Thoracic aorta (tissue), 2 donors: ENCODE measurements around the gene SATB2. TPM values are rescaled to one million over a fixed set of nuclear protein-coding genes. Genes with fewer than 3 reads are reported as not detected.

Experiments
- ATAC-seq: fragments of 150-250 bp; one replicate; pipeline ENCODE4 v1.8.0; 2017; ENCODE audit warnings: low read depth; ENCODE audit not compliant: insufficient number of reproducible peaks, low FRiP score
- DNase-seq: peaks from one replicate; pipeline ENCODE4 v3.0.0-alpha.2; 2020; ENCODE audit warnings: low spot score
- H3K27ac ChIP-seq, 2 donors: fragments of 200-600 bp; sonication (generic); 1 replicate in 1 of 2; 2 replicates in 1 of 2; pipeline ENCODE4 v1.5.1; 2016; ENCODE audit warnings: mild to moderate bottlenecking in 2 of 2, moderate library complexity in 2 of 2
- H3K27me3 ChIP-seq: fragments of 200-600 bp; sonication (generic); replicated peaks from 2 replicates; pipeline ENCODE4 v1.6.0; 2016; ENCODE audit warnings: mild to moderate bottlenecking; ENCODE audit not compliant: insufficient read depth
- H3K36me3 ChIP-seq: fragments of 200-600 bp; sonication (generic); one replicate; pipeline ENCODE4 v1.5.1; 2016
- H3K4me1 ChIP-seq, 2 donors: fragments of 200-600 bp; sonication (generic); 1 replicate in 1 of 2; 2 replicates in 1 of 2; pipeline versions ENCODE4 v1.5.1 to v1.6.0; 2016; ENCODE audit warnings: low read depth in 2 of 2, mild to moderate bottlenecking in 1 of 2; ENCODE audit not compliant: control insufficient read depth in 1 of 2
- H3K4me3 ChIP-seq: fragments of 200-600 bp; sonication (generic); 2 replicates; pipeline ENCODE4 v1.5.1; 2016; ENCODE audit warnings: mild to moderate bottlenecking
- H3K9me3 ChIP-seq: fragments of 200-600 bp; sonication (generic); 2 replicates; pipeline ENCODE4 v1.5.1; 2016
- total RNA-seq, 2 donors: library from RNA; depleted of rRNA; stranded (reverse); fragments of >200 nt; gene quantifications; one replicate each; pipeline versions ENCODE4 v1.1.0 to v1.2.3, GENCODE V29; 2016
- TF ChIP-seq, protein P1 (sequence below): fragments of 200-600 bp; sonication (generic); IDR thresholded peaks from one replicate; pipeline ENCODE4 v1.5.1; 2019; ENCODE audit warnings: antibody characterized with exemption

SATB2 gene
- total RNA-seq, 2 donors from 2014 or later = 4.5 to 5.5 TPM

DNA sequence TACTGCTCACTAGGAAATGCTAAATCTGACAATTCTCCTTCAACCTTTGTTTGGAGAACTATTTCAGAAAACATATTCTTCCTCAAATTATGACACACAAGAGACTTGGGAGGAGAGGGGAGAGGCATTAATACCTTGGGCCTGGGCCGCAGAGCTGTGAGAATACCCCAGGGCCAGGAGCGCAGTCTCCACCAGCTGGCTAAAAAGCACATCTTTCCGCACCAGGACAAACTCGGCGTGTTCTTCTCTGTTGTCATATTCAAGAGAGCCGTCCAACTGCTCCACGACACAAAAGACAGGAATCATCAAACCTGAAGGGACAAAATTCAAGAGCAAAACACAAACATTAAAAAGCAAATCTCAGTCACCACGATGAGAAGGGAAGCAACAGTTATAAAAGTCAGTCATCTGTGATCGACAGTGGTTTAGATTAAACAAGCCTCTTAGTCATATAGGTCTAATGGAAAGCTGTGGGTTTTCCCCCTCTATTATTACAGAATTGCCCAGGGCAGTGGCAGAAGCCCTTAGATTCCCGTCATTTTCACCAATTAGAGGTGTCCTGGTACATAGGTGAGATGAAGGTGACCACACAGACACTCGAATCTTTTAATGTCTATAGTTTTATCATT is 24.4 kb downstream of the SATB2 start:
- Histone ChIP-seq H3K9me3 (no peaks in the 10 kb centered on the region), H3K36me3 (no peaks in the 10 kb centered on the region), H3K27ac (no peak overlapping the region), H3K4me3 (no peak overlapping the region), H3K4me1 (no peaks in the 10 kb centered on the region), H3K27me3 (no peaks in the 10 kb centered on the region)
- TF ChIP-seq, protein P1, sequence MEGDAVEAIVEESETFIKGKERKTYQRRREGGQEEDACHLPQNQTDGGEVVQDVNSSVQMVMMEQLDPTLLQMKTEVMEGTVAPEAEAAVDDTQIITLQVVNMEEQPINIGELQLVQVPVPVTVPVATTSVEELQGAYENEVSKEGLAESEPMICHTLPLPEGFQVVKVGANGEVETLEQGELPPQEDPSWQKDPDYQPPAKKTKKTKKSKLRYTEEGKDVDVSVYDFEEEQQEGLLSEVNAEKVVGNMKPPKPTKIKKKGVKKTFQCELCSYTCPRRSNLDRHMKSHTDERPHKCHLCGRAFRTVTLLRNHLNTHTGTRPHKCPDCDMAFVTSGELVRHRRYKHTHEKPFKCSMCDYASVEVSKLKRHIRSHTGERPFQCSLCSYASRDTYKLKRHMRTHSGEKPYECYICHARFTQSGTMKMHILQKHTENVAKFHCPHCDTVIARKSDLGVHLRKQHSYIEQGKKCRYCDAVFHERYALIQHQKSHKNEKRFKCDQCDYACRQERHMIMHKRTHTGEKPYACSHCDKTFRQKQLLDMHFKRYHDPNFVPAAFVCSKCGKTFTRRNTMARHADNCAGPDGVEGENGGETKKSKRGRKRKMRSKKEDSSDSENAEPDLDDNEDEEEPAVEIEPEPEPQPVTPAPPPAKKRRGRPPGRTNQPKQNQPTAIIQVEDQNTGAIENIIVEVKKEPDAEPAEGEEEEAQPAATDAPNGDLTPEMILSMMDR = no peak
- DNase-seq (no peak), ATAC-seq (no peak)

DNA sequence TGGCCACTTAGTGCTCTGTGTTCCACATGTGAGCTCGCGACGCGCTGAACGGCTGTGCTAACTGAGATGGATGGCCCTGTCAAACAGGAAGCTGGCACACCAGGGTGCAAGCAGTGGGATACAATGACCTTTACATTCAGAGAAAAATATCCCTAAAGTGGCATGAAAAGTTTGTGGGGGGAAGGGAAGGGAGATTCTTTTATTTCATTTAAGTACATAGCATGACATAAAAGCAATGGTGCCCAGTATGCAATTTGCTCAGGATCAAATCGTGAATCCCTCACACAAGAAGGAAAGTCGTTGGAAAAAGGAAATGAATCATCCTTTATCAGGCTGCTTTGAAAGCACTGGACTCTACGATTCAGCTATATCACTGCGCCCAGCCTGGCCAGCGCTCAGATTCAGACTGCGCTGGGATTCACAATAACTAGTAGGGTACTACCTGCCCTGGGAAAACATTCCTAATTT is 26.0 kb downstream of the SATB2 start:
- ATAC-seq = no peak
- DNase-seq = no peak
- Histone ChIP-seq H3K4me3 (no peak overlapping the region), H3K9me3 (no peaks in the 10 kb centered on the region), H3K4me1 (no peaks in the 10 kb centered on the region), H3K27ac (no peak overlapping the region), H3K27me3 (no peaks in the 10 kb centered on the region), H3K36me3 (no peaks in the 10 kb centered on the region)
- TF ChIP-seq, protein P1 = no peak

DNA sequence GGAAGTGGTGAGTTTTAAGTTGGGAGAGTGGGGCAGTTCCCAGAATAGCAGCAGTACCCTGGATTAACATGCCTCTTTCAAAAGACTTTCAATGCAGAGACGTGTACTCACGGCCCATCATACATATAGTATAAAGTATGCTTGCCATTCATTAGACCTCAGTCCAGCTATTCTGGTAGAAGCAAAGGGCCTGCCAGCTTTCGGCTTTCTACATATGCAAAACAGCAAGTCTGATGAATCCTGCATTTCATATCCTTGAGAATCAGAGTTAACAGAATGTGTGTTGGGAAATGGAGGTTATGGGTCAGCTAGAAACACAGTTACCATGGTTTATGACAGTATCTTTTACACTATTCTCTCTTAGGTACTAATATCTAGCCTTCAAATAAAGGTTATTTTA is 27.5 kb downstream of the SATB2 start:
- H3K27me3 ChIP-seq = no peaks in the 10 kb centered on the region

DNA sequence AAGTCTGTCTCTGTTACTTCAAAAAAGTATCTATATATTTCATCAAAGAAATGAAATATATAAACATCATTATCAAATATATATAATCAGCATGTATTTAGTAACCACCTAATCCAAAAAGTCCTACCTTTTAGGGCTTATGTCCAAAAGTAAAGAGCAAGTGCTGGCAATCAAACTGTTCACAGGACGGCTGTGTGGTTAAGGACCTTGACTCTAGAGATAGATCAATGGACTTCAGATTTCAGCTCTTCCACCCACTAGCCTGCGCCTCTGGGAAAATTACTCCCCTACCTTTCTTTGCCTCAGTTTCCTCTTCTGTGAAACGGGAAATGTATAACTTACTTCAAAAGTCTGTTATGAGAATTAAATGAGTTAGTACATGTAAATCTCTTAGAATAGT is 29.4 kb downstream of the SATB2 start:
- H3K27me3 ChIP-seq = no peaks in the 10 kb centered on the region
- no peak overlapping the region for H3K4me3 ChIP-seq
- no peaks in the 10 kb centered on the region for H3K9me3 ChIP-seq
- TF ChIP-seq, protein P1 = no peak
- DNase-seq = no peak
- H3K36me3 ChIP-seq = no peaks in the 10 kb centered on the region
- no peak overlapping the region for H3K27ac ChIP-seq
- no peak for ATAC-seq
- no peaks in the 10 kb centered on the region for H3K4me1 ChIP-seq

More for the DNA sequence above, 27.5 kb downstream of the SATB2 start:
- H3K4me3 ChIP-seq = no peak overlapping the region
- TF ChIP-seq, protein P1 = no peak
- no peaks in the 10 kb centered on the region for H3K36me3 ChIP-seq
- H3K4me1 ChIP-seq = no peaks in the 10 kb centered on the region
- H3K9me3 ChIP-seq = no peaks in the 10 kb centered on the region
- ATAC-seq (no peak), DNase-seq (no peak)
- H3K27ac ChIP-seq = no peak overlapping the region

DNA sequence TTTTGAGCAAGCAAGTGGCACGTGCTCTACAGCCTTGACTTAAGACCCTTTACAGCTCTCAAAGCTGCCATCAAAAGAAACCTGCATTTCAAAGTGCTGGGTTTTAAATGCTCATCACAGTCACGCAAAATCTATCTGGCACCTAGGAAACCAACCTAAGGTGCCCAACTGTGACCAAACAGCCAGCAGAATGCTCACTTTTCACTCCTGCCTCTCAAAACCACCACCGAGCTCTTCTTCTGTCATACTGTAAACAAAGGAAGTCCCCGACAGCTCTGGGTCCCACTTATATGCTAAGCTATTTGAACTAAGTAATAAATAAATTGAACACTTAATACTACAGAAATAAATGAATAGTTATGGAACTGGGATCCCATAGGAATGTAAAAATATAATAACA is 33.6 kb downstream of the SATB2 start:
- no peaks in the 10 kb centered on the region for H3K9me3 ChIP-seq
- no peaks in the 10 kb centered on the region for H3K4me1 ChIP-seq
- TF ChIP-seq, protein P1 = no peak
- no peak overlapping the region for H3K27ac ChIP-seq
- ATAC-seq (no peak), DNase-seq (no peak)
- no peaks in the 10 kb centered on the region for H3K36me3 ChIP-seq
- H3K4me3 ChIP-seq = no peak overlapping the region
- H3K27me3 ChIP-seq = no peaks in the 10 kb centered on the region
